ENCODE results near the gene RELN.

The RELN gene

DNA sequence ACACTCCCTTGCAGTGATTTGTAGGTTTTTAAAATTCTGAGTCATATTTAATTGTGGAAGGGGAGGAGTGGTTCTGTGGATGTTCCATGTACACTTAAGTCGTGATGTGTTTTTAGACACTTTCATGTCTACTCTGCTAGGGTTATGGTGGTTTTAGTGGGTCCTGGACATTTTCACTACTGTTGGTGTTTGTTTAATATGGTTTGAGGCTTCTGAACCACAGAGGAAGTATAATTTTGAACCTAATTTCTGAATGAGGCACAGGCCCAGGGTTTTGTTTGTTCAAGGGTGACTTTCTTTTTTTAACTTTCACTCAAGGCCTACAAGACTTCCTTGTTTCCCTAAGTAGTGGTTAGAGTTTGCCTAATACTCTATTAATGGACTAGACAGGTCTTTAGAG lies 556.7 kb downstream of the RELN start:
- TF ChIP-seq, protein P1, sequence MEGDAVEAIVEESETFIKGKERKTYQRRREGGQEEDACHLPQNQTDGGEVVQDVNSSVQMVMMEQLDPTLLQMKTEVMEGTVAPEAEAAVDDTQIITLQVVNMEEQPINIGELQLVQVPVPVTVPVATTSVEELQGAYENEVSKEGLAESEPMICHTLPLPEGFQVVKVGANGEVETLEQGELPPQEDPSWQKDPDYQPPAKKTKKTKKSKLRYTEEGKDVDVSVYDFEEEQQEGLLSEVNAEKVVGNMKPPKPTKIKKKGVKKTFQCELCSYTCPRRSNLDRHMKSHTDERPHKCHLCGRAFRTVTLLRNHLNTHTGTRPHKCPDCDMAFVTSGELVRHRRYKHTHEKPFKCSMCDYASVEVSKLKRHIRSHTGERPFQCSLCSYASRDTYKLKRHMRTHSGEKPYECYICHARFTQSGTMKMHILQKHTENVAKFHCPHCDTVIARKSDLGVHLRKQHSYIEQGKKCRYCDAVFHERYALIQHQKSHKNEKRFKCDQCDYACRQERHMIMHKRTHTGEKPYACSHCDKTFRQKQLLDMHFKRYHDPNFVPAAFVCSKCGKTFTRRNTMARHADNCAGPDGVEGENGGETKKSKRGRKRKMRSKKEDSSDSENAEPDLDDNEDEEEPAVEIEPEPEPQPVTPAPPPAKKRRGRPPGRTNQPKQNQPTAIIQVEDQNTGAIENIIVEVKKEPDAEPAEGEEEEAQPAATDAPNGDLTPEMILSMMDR (IDR thresholded peaks at IDR 0.05; ENCODE audit: control extremely low read depth, extremely low read depth, low read depth, missing control alignments), result no peak
- CTCF ChIA-PET, result no interaction called here
- POLR2A ChIA-PET, result no interaction called here
- peak; percentile 23 for DNase-seq (ENCODE audit: extremely low spot score)

DNA sequence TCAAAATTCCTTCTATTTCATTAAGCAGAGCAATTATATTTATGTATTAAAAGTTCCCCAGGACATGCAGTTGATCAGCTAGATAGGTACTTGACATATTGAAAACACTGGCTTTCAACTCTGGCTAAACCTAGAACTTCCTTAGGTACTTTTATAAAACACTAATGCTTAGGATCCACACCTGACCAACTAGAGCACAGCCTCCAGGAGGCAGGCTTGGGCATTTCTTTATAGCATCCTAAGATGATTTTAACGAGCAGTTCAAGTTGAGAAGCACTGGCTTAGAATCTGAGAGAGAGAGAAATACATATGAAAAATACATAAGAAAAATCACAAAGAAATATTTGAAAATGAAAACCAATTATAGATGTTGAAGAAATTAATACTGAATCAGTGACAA lies 564.3 kb downstream of the RELN start:
- TF ChIP-seq, protein P1 (IDR thresholded peaks at IDR 0.05; ENCODE audit: control extremely low read depth, extremely low read depth, low read depth, missing control alignments), result no peak
- ChIA-PET CTCF (interaction anchor here (1.2 kb wide), 1 partner anchor 15 kb away, joined by 3 read pairs; no protein-coding TSS in a partner anchor), POLR2A (no interaction called here)
- no peak for DNase-seq (ENCODE audit: extremely low spot score)

DNA sequence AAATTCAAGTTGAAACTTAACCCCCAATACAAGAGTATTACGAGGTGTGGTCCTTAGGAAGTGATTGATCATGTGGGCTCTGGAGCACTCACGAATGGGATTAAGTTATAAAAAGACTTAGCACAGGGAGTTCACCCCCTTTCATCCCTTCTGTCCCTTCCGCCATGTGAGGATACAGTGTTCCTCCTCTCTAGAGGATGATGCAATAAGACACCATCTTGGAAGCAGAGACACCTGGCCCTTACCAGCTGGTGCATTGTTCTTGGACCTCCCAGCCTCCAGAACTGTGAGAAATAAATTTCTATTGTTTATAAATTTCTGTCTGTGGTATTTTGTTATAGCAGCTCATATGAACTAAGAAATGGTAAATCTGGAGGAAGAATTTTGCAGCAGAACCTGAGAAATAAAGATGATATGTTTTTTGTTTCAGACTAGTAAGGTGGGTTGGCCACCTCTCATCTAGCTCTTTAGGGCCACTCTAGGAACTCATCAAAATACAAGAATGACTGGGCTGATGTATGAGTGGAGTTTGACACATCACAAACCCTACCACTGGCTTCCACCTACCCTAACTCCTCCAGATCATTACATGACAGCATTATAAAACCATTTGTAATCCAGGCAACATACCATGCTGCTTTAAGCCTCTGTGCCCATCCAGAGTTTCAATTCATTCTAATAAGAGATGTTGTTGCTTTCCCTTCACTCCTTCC lies 565.8 kb downstream of the RELN start:
- ChIA-PET CTCF (no interaction called here), POLR2A (no interaction called here)
- TF ChIP-seq, protein P1 (IDR thresholded peaks at IDR 0.05; ENCODE audit: control extremely low read depth, extremely low read depth, low read depth, missing control alignments), result no peak
- DNase-seq (ENCODE audit: extremely low spot score), result no peak
